B cell (primary cell): ENCODE data around the gene MCEMP1. TPM values are rescaled to one million over a fixed set of nuclear protein-coding genes. Genes with fewer than 3 reads are reported as not detected.

ENCODE experiments used
- ATAC-seq: fragments of 200-7000 bp; cut with Tn5 transposase; one replicate; pipeline ENCODE4 v1.10.0; 2021; ENCODE audit warnings: low read depth, mild to moderate bottlenecking, moderate number of reproducible peaks, moderate library complexity
- CTCF ChIA-PET: fragments of 350-600 bp; sonication (Branson Sonifier 250); formaldehyde crosslinking; loops from one replicate; lab custom pipeline; 2021; ENCODE audit warnings: antibody characterized with exemption, inconsistent platforms; lab: Charles Lee
- POLR2A ChIA-PET: fragments of 350-600 bp; sonication (Branson Sonifier 250); formaldehyde crosslinking; loops from one replicate; lab custom pipeline; 2021; ENCODE audit warnings: antibody characterized with exemption; lab: Charles Lee
- DNase-seq: peaks from one replicate; pipeline ENCODE4 v3.0.0; 2013
- H2AFZ ChIP-seq: 2 replicates; pipeline ENCODE4 v1.6.1; 2012; ENCODE audit warnings: mild to moderate bottlenecking, low read depth, low read length; ENCODE audit not compliant: insufficient read depth, poor library complexity, severe bottlenecking
- H3K27ac ChIP-seq, 2 donors: 1 replicate in 1 of 2; 2 replicates in 1 of 2; pipeline ENCODE4 v1.5.1; 2012 to 2013; ENCODE audit warnings: low read length in 2 of 2, mild to moderate bottlenecking in 2 of 2, moderate library complexity in 1 of 2
- H3K27me3 ChIP-seq, 4 experiments: fragments of 200-600 bp in 1 of 4; sonication (generic) in 1 of 4; replicated peaks in 1 of 4; 1 replicate in 2 of 4; 2 replicates in 2 of 4; pipeline versions ENCODE4 v1.6.1 to v1.7.0; 2013 to 2016; ENCODE audit warnings: low read length in 3 of 4, mild to moderate bottlenecking in 2 of 4, mixed read lengths in 1 of 4, moderate library complexity in 1 of 4; ENCODE audit not compliant: insufficient read depth in 4 of 4, control insufficient read depth in 3 of 4; ENCODE audit errors: control extremely low read depth in 1 of 4
- H3K36me3 ChIP-seq, 2 experiments: replicated peaks in 1 of 2; 1 replicate in 1 of 2; 2 replicates in 1 of 2; pipeline versions ENCODE4 v1.6.1 to v1.7.1; 2013; ENCODE audit warnings: low read length in 1 of 2; ENCODE audit not compliant: insufficient read depth in 2 of 2, control insufficient read depth in 1 of 2; ENCODE audit errors: control extremely low read depth in 1 of 2, extremely low read depth in 1 of 2
- H3K4me1 ChIP-seq, 2 donors: fragments of 200-600 bp in 1 of 2; sonication (generic) in 1 of 2; 1 replicate in 1 of 2; 2 replicates in 1 of 2; pipeline versions ENCODE4 v1.5.1 to v1.6.1; 2013 to 2017; ENCODE audit warnings: low read length in 2 of 2; ENCODE audit not compliant: control insufficient read depth in 2 of 2, insufficient read depth in 2 of 2
- H3K4me2 ChIP-seq: replicated peaks from 2 replicates; pipeline ENCODE3; 2012; ENCODE audit warnings: mild to moderate bottlenecking, low read depth, low read length; ENCODE audit not compliant: poor library complexity, severe bottlenecking
- H3K4me3 ChIP-seq, 5 experiments: fragments of 200-600 bp in 1 of 5; sonication (generic) in 1 of 5; 1 replicate in 3 of 5; 2 replicates in 2 of 5; pipeline versions ENCODE4 v1.5.1 to v1.7.0; 2011 to 2016; ENCODE audit warnings: low read length in 4 of 5, mild to moderate bottlenecking in 4 of 5, low read depth in 2 of 5, control low read depth in 1 of 5, moderate library complexity in 1 of 5; ENCODE audit not compliant: insufficient read depth in 1 of 5; ENCODE audit errors: control extremely low read depth in 1 of 5, extremely low read depth in 1 of 5
- H3K79me2 ChIP-seq: fragments of 200-600 bp; sonication (generic); one replicate; pipeline ENCODE4 v1.6.0; 2016; ENCODE audit warnings: low read length; ENCODE audit not compliant: control insufficient read depth, insufficient read depth
- H3K9ac ChIP-seq: fragments of 200-600 bp; sonication (generic); 2 replicates; pipeline ENCODE4 v1.6.1; 2017; ENCODE audit warnings: mild to moderate bottlenecking, low read length, moderate library complexity
- H3K9me3 ChIP-seq, 3 donors: one replicate each; pipeline versions ENCODE4 v1.6.1 to v1.7.1; 2013; ENCODE audit warnings: low read length in 2 of 3; ENCODE audit not compliant: control insufficient read depth in 2 of 3, insufficient read depth in 1 of 3; ENCODE audit errors: control extremely low read depth in 1 of 3
- H4K20me1 ChIP-seq: 2 replicates; pipeline ENCODE4 v1.6.0; 2012; ENCODE audit warnings: mild to moderate bottlenecking, low read length; ENCODE audit not compliant: insufficient read depth, control insufficient read depth, poor library complexity, severe bottlenecking
- H3K27ac Mint-ChIP-seq: one replicate; pipeline ENCODE4 v1.8.0; 2021; ENCODE audit warnings: mixed read lengths
- H3K27me3 Mint-ChIP-seq: one replicate; pipeline ENCODE4 v1.8.0; 2021; ENCODE audit warnings: mixed read lengths
- H3K4me1 Mint-ChIP-seq: one replicate; pipeline ENCODE4 v1.8.0; 2021; ENCODE audit warnings: mixed read lengths
- H3K4me3 Mint-ChIP-seq: one replicate; pipeline ENCODE4 v1.8.0; 2021; ENCODE audit warnings: mixed read lengths
- H3K9me3 Mint-ChIP-seq: one replicate; pipeline ENCODE4 v1.8.0; 2022; ENCODE audit warnings: mixed read lengths; ENCODE audit not compliant: insufficient read depth
- CTCF ChIP-seq: fragments of 200-600 bp; IDR thresholded peaks from one replicate; pipeline ENCODE4 v1.8.0; 2022; ENCODE audit warnings: antibody characterized with exemption, mild to moderate bottlenecking
- EZH2 ChIP-seq: IDR thresholded peaks from 2 replicates; pipeline ENCODE4 v1.6.1; 2012; ENCODE audit warnings: borderline replicate concordance, low read depth, mild to moderate bottlenecking, moderate library complexity, low read length; ENCODE audit not compliant: insufficient read depth, poor library complexity, severe bottlenecking
- WGBS: methylation state at CpG from one replicate; pipeline ENCODE4 v1.1.5; 2013; ENCODE audit warnings: missing lambda C conversion rate; ENCODE audit not compliant: insufficient coverage; 5-methylcytosine and 5-hydroxymethylcytosine counted together
- intact Hi-C: fragments of 100-400 bp; cut with micrococcal nuclease; formaldehyde crosslinking; loops from one replicate; pipeline ENCODE4 v1.10.0; 2022
- polyA plus RNA-seq: library from polyadenylated mRNA; depleted of rRNA; stranded (reverse); fragments of >200 nt; gene quantifications from 2 replicates; pipeline ENCODE4 v1.2.3, GENCODE V29; 2012
- total RNA-seq, 2 donors: library from RNA; stranded (reverse); fragments of 120-200 nt in 1 of 2; gene quantifications; 1 replicate in 1 of 2; 2 replicates in 1 of 2; pipeline versions ENCODE4 v1.2.3 to v1.2.4, GENCODE V29; 2013 to 2022

The MCEMP1 gene
- total and polyA plus RNA-seq, 2 donors (not counting 1 experiment from before 2014, with no cell fraction given): 0.57 TPM; not detected in 1

- no peak overlapping the region for H3K27ac Mint-ChIP-seq
- no peak overlapping the region for H3K4me3 Mint-ChIP-seq
- no peak overlapping the region for H3K9ac ChIP-seq
- peaks cover 2% of the 10 kb centered on the region for H3K4me1 Mint-ChIP-seq
- no peak overlapping the region for H3K4me3 ChIP-seq
- H4K20me1 ChIP-seq: no peaks in the 10 kb centered on the region
- no peaks in the 10 kb centered on the region for H3K9me3 Mint-ChIP-seq
- H3K27me3 Mint-ChIP-seq: peaks cover 18% of the 10 kb centered on the region
- H3K27ac ChIP-seq: no peak overlapping the region
- 100% methylated on average over 2 of the region's 4 CpGs for WGBS
- ATAC-seq (no peak), DNase-seq (no peak)
- H3K9me3 ChIP-seq: no peaks in the 10 kb centered on the region
- H3K79me2 ChIP-seq: no peaks in the 10 kb centered on the region
- TF ChIP-seq EZH2 (no peak), CTCF (no peak)
- H2AFZ ChIP-seq: no peak overlapping the region
- ChIA-PET CTCF (interaction anchor here (2.8 kb wide), 1 partner anchor 13 kb away, joined by 12 read pairs; no protein-coding TSS in a partner anchor), POLR2A (no interaction called here)
- H3K4me2 ChIP-seq: no peak overlapping the region
- intact Hi-C loops: no loop called here
- H3K4me1 ChIP-seq: peaks cover under 1% of the 10 kb centered on the region in 2 donors
- H3K27me3 ChIP-seq: peaks cover 0 to 21% (median 5%) of the 10 kb centered on the region in 4 experiments
- no peaks in the 10 kb centered on the region for H3K36me3 ChIP-seq
Measured at GRCh38 chr19:7665076-7665475, 11.8 kb upstream of the MCEMP1 start.

- WGBS: 55% methylated on average over 7 of the region's 9 CpGs
- Histone ChIP-seq H3K4me1 (peaks cover 8% of the 10 kb centered on the region in 2 donors), H3K4me2 (no peak within 1 kb of the TSS), H3K79me2 (no peaks in the 10 kb centered on the region), H3K9me3 (peaks cover 0 to 2% (median 0%) of the 10 kb centered on the region in 3 donors), H3K9ac (no peak within 1 kb of the TSS), H3K27me3 (peaks cover 0 to 41% (median 10%) of the 10 kb centered on the region in 4 experiments), H3K4me3 (no peak within 1 kb of the TSS), H3K36me3 (no peaks in the 10 kb centered on the region), H3K27ac (no peak within 1 kb of the TSS), H2AFZ (no peak within 1 kb of the TSS), H4K20me1 (no peaks in the 10 kb centered on the region)
- ChIA-PET POLR2A (no interaction called here), CTCF (interaction anchor here (1.0 to 3.0 kb wide), 2 partner anchors 12 to 16 kb away, joined by 5 to 9 read pairs; partner anchors contain the start of gene TRAPPC5)
- intact Hi-C loops: no loop called here
- no peak for ATAC-seq
- Mint-ChIP-seq H3K27me3 (peaks cover 39% of the 10 kb centered on the region), H3K4me3 (no peak within 1 kb of the TSS), H3K4me1 (peaks cover 12% of the 10 kb centered on the region), H3K27ac (peak within 1 kb of the TSS; percentile 15), H3K9me3 (no peaks in the 10 kb centered on the region)
- DNase-seq: no peak
- TF ChIP-seq EZH2: no peak
- no peak for TF ChIP-seq CTCF
Measured at GRCh38 chr19:7668842-7669241, 8.0 kb upstream of the MCEMP1 start, which contains the start of gene RETN. Gene RETN, plus strand, starts transcription at chr19:7669049. Its CDS starts 278 bp downstream, at chr19:7669327.
